ENCODE measurements around the gene TMEM41B.

Gene TMEM41B

DNA sequence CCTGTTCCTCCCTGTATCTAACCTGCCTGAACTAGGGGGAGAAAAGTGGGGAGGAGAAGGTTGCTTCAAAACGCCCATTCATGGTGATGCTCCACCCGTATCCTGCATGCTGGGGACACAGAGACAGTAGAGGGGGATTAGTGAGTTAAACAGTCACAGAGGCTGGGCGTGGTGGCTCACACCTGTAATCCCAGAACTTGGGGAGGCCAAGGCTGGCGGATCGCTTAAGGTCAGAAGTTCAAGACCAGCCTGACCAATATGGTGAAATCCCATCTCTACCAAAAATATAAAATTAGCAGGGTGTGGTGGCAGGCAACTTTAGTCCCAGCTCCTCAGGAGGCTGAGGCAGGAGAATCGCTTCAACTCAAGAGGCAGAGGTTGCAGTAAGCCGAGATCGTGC lies 47.5 kb downstream of the TMEM41B start (continued):
- no peak for TF ChIP-seq POU6F1 (CRISPR knock-in tag; IDR thresholded peaks at IDR 0.05; ENCODE audit: borderline replicate concordance, low read depth)

GRCh38 chr11:9266132-9266736 lies 48.2 kb downstream of the TMEM41B start:
- TF ChIP-seq ARNTL (CRISPR knock-in tag; IDR thresholded peaks at IDR 0.05; ENCODE audit: borderline replicate concordance, low read depth) (no peak), PATZ1 (CRISPR knock-in tag; IDR thresholded peaks at IDR 0.05; ENCODE audit: borderline replicate concordance) (no peak), ZFP3 (CRISPR knock-in tag; IDR thresholded peaks at IDR 0.05) (no peak)
- ATAC-seq: no peak

DNA sequence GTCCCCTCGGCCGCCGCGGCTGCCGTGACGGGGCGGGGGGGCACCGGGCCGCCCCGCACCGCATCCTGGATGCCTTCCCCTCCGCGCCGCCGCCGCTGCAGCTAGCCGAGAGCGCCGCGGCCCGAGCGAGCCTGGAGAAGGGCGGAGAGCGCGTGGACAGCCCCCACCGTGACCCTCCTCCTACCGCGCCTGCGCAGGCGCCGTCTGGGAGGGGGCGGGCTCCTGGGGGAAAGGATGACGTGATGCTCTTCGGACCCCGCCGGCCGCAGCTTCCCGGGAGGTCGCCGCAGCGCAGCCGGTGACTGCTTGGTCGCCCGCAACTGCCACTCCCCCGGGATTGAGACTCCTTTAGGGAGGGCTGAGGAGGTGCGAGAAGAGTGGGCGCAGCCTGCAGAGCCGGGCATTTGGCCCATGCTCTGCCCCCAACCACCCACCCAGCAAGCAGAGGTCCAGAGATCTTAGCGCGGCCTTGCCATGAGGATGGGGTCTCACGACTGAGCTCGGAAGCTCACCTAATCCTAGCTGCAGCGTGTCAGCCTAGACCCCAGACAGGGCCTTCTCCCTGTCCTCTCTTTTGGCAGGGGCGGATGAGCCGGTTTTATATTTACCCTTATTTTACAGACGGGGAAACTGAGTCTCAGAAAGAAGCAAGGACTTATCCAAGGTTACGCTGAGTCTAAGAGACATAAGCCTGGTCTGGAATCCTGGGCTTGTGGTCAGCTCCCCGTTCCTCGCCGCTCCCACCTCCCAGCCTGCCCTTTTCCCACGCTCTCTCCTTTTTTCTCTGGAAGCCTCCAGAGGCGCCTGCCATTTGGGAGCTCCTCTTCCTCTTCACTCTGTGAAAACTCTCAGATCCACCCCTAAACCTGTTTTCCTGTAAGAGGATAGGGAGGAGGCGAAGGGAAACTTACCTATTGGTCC lies 48.9 kb downstream of the TMEM41B start, which contains the start of gene DENND5A:
Gene DENND5A, minus strand, starts transcription at position 140 of the 921 bp plus-strand sequence. CDS start 281 bp downstream, outside the sequence.
- ATAC-seq: peak; percentile 83

GRCh38 chr11:9264316-9265210 lies 49.8 kb downstream of the TMEM41B start:
- peak; percentile 67 for ATAC-seq
- TF ChIP-seq CSRNP3 (CRISPR knock-in tag; IDR thresholded peaks at IDR 0.05): no peak
- no peak for TF ChIP-seq ZNF8 (CRISPR knock-in tag; IDR thresholded peaks at IDR 0.05)
- no peak for TF ChIP-seq ARNTL (CRISPR knock-in tag; IDR thresholded peaks at IDR 0.05; ENCODE audit: borderline replicate concordance, low read depth)

More for the DNA sequence above, 48.9 kb downstream of the TMEM41B start, which contains the start of gene DENND5A:
- TF ChIP-seq ESRRG (CRISPR knock-in tag; IDR thresholded peaks at IDR 0.05) (no peak), ZNF565 (CRISPR knock-in tag; conservative IDR thresholded peaks at IDR 0.05; ENCODE audit: low read depth) (0 out of 2 replicates have a peak, but pooled peaks have one; percentile 67), ZC3H10 (CRISPR knock-in tag; IDR thresholded peaks at IDR 0.05) (no peak), CSRNP3 (CRISPR knock-in tag; IDR thresholded peaks at IDR 0.05) (no peak), SNAI2 (CRISPR knock-in tag; IDR thresholded peaks at IDR 0.05) (no peak), PPARA (CRISPR knock-in tag; IDR thresholded peaks at IDR 0.05; ENCODE audit: borderline replicate concordance) (no peak)
- TF ChIP-seq, protein P1, sequence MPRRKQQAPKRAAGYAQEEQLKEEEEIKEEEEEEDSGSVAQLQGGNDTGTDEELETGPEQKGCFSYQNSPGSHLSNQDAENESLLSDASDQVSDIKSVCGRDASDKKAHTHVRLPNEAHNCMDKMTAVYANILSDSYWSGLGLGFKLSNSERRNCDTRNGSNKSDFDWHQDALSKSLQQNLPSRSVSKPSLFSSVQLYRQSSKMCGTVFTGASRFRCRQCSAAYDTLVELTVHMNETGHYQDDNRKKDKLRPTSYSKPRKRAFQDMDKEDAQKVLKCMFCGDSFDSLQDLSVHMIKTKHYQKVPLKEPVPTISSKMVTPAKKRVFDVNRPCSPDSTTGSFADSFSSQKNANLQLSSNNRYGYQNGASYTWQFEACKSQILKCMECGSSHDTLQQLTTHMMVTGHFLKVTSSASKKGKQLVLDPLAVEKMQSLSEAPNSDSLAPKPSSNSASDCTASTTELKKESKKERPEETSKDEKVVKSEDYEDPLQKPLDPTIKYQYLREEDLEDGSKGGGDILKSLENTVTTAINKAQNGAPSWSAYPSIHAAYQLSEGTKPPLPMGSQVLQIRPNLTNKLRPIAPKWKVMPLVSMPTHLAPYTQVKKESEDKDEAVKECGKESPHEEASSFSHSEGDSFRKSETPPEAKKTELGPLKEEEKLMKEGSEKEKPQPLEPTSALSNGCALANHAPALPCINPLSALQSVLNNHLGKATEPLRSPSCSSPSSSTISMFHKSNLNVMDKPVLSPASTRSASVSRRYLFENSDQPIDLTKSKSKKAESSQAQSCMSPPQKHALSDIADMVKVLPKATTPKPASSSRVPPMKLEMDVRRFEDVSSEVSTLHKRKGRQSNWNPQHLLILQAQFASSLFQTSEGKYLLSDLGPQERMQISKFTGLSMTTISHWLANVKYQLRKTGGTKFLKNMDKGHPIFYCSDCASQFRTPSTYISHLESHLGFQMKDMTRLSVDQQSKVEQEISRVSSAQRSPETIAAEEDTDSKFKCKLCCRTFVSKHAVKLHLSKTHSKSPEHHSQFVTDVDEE (CRISPR knock-in tag; IDR thresholded peaks at IDR 0.05): no peak

Data from SK-N-SH treated with all-trans-retinoic acid at 6 μM for 48 hours (cell line).